Kidney (tissue), 14 donors: Measurements from ENCODE around the gene PROP1. TPM values are rescaled to one million over a fixed set of nuclear protein-coding genes. Genes with fewer than 3 reads are reported as not detected.
"Not testable (repeated sequence)": the region's sequence is repeated elsewhere in the genome, so short reads cannot be mapped to it uniquely, and the experiment has no call there.

Experiments used
- DNase-seq, 5 donors: peaks; one replicate each; pipeline ENCODE4 v3.0.0-alpha.2; 2013 to 2020
- FAIRE-seq: peaks from 2 replicates; lab custom pipeline; 2012; peaks lifted over from hg19 to GRCh38; lab: Jason Lieb, UNC
- H3K27ac ChIP-seq, 2 donors: one replicate each; pipeline ENCODE4 v1.7.0; 2013; ENCODE audit warnings: low read depth in 2 of 2, low read length in 2 of 2, inconsistent platforms in 1 of 2
- H3K27me3 ChIP-seq: one replicate; pipeline ENCODE4 v1.7.1; 2013; ENCODE audit warnings: low read length, inconsistent platforms; ENCODE audit not compliant: control insufficient read depth, insufficient read depth
- H3K36me3 ChIP-seq, 3 donors: one replicate each; pipeline versions ENCODE4 v1.7.0 to v1.7.1; 2013; ENCODE audit warnings: low read length in 3 of 3, control low read depth in 1 of 3, inconsistent platforms in 1 of 3; ENCODE audit not compliant: insufficient read depth in 3 of 3, control insufficient read depth in 2 of 3
- H3K4me1 ChIP-seq, 3 donors: one replicate each; pipeline versions ENCODE4 v1.7.0 to v1.7.1; 2013; ENCODE audit warnings: low read length in 3 of 3, inconsistent platforms in 1 of 3, low read depth in 1 of 3; ENCODE audit not compliant: control insufficient read depth in 2 of 3, insufficient read depth in 2 of 3
- H3K4me3 ChIP-seq, 3 donors: one replicate each; pipeline versions ENCODE4 v1.7.0 to v1.8.1; 2013; ENCODE audit warnings: low read length in 3 of 3, control low read depth in 1 of 3, inconsistent platforms in 1 of 3
- H3K9ac ChIP-seq, 3 donors: one replicate each; pipeline versions ENCODE4 v1.7.0 to v1.7.1; 2013; ENCODE audit warnings: low read length in 3 of 3, control low read depth in 1 of 3, inconsistent platforms in 1 of 3
- H3K9me3 ChIP-seq, 3 donors: one replicate each; pipeline versions ENCODE4 v1.7.0 to v1.7.1; 2013; ENCODE audit warnings: low read length in 3 of 3, control low read depth in 1 of 3, inconsistent platforms in 1 of 3; ENCODE audit not compliant: control insufficient read depth in 2 of 3, insufficient read depth in 1 of 3
- intact Hi-C: fragments of 100-400 bp; cut with DNase I; formaldehyde crosslinking; loops from one replicate; pipeline ENCODE4 v1.11.1; 2022
- polyA plus RNA-seq: library from polyadenylated mRNA; stranded (reverse); fragments of 350-450 nt; fragmentation: Illumina TruSeq; extraction: RNeasy Lipid Tissue Mini Kit (QIAGEN cat#74804); gene quantifications from one replicate; pipeline ENCODE4 v1.2.3, GENCODE V29; 2014; ENCODE audit warnings: low read depth, low replicate concordance; ENCODE audit not compliant: insufficient read depth
- total RNA-seq: library from RNA; stranded (reverse); fragmentation: NEBNext Ultra II Directional; extraction: Animal tissue kit (Norgen Biotek cat#: 25700); gene quantifications from one replicate; pipeline ENCODE4 v1.2.1, GENCODE V29; 2021
- TF ChIP-seq, protein P1 (sequence below): IDR thresholded peaks from 3 replicates; pipeline ENCODE4 v1.5.1; 2012; ENCODE audit warnings: mild to moderate bottlenecking, moderate library complexity, borderline replicate concordance; ENCODE audit not compliant: insufficient read depth; ENCODE audit errors: extremely low read depth
- donor health status: control.
- donor health status: control.
- donor health status: control.
- donor health status: control.
- donor health status: control.
- donor health status: DM: yes; HTN: yes; CAD: no.
- donor health status: Normal renal cell carcinoma (clear cell type).

PROP1 gene
- total and polyA plus RNA-seq, 2 donors from 2014 or later: not detected

DNA sequence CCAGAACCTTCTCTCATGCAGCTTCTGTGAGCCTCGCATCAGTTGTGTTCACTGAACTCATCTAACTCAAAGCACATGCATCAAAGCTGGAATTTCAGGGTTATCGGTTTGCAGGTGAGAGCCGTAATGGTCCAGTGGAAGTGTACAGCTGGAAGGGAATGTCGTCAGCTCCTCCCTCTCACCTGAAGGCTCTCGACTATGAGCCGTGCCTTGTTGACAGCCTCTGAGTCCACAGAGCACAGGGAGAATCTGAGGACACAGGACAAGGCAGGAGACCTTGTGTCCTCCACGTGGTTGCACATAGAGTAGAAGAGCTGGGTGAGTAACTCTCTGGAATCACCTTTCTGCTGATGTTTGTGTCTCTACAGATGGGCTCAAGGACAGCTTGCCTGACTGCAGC lies 38.8 kb downstream of the PROP1 start:
- H3K9me3 ChIP-seq: no peaks in the 10 kb centered on the region
- H3K27ac ChIP-seq: no peak overlapping the region
- H3K4me1 ChIP-seq: no peaks in the 10 kb centered on the region
- intact Hi-C loops: no loop called here
- FAIRE-seq: no peak
- DNase-seq: peak in 3 of 5 donors; percentile 18 to 58 (median 54)
- H3K27me3 ChIP-seq: no peaks in the 10 kb centered on the region
- H3K9ac ChIP-seq: no peak overlapping the region
- TF ChIP-seq, protein P1, sequence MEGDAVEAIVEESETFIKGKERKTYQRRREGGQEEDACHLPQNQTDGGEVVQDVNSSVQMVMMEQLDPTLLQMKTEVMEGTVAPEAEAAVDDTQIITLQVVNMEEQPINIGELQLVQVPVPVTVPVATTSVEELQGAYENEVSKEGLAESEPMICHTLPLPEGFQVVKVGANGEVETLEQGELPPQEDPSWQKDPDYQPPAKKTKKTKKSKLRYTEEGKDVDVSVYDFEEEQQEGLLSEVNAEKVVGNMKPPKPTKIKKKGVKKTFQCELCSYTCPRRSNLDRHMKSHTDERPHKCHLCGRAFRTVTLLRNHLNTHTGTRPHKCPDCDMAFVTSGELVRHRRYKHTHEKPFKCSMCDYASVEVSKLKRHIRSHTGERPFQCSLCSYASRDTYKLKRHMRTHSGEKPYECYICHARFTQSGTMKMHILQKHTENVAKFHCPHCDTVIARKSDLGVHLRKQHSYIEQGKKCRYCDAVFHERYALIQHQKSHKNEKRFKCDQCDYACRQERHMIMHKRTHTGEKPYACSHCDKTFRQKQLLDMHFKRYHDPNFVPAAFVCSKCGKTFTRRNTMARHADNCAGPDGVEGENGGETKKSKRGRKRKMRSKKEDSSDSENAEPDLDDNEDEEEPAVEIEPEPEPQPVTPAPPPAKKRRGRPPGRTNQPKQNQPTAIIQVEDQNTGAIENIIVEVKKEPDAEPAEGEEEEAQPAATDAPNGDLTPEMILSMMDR: no peak
- H3K4me3 ChIP-seq: no peak overlapping the region
- H3K36me3 ChIP-seq: no peaks in the 10 kb centered on the region

DNA sequence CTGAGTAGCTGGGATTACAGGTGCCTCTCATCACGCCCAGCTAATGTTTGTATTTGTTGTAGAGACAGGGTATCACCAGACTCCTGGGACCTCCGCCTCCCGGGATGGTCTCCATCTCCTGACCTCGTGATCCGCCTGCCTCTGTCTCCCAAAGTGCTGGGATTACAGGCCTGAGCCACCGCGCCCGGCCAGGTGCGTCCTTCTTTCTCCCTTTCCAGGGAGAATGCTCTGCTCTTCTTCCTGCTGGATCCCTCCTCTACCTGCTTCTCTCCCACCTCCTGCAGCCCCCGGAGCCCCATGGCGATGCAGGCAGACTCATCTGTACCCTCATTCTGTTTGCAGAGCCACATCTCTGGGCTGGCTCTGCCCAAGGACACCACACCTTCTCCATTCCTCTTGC lies 42.9 kb downstream of the PROP1 start:
- H3K27ac ChIP-seq, H3K4me1 ChIP-seq, H3K36me3 ChIP-seq, H3K27me3 ChIP-seq, DNase-seq, H3K4me3 ChIP-seq, H3K9me3 ChIP-seq, intact Hi-C loops, FAIRE-seq, H3K9ac ChIP-seq: not testable (repeated sequence)

DNA sequence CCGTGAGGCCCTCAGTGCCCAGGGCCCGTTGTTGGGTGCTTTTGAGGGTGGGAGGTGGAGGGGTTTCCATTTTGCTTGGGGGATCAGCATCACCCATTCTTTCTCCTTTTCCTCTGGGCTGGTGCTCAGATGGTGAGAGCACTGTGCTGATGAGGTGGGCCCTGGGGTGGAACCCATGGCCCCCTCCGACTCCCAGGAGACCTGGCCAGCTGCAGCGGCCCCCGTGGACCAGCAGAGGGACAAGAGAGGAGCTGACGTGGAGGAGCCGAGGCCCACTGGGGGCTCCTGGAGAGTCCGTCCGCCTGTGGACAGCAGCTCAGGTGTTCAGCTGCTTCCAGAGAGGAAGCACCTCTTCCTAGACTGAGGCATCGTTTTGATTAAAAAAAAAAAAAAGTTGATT lies 46.4 kb downstream of the PROP1 start:
- H3K27me3 ChIP-seq, intact Hi-C loops, H3K27ac ChIP-seq, H3K4me3 ChIP-seq, H3K9ac ChIP-seq, H3K36me3 ChIP-seq, FAIRE-seq, DNase-seq, H3K4me1 ChIP-seq, H3K9me3 ChIP-seq: not testable (repeated sequence)

DNA sequence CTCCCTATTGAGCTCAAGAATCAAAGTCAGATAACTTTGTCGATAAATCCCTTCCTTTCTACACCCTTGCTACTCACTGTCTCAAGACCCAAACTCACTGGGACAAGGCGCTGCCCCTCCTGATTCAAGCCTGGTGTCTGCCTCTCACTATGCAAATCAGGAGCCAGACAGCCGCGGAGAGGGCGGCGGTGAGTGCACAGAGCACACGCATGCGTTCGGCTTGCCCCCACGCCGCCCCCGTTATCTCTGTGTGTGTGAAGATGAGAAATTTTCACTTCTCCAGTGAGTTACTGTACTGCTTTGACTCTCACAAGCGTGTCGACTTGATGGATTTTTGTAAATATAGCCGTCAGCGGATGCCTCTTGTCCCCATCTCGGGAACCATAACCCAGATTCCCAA lies 47.0 kb downstream of the PROP1 start:
- H3K9me3 ChIP-seq, H3K36me3 ChIP-seq, FAIRE-seq, H3K4me3 ChIP-seq, H3K4me1 ChIP-seq, H3K9ac ChIP-seq, DNase-seq, intact Hi-C loops, H3K27me3 ChIP-seq, H3K27ac ChIP-seq: not testable (repeated sequence)

DNA sequence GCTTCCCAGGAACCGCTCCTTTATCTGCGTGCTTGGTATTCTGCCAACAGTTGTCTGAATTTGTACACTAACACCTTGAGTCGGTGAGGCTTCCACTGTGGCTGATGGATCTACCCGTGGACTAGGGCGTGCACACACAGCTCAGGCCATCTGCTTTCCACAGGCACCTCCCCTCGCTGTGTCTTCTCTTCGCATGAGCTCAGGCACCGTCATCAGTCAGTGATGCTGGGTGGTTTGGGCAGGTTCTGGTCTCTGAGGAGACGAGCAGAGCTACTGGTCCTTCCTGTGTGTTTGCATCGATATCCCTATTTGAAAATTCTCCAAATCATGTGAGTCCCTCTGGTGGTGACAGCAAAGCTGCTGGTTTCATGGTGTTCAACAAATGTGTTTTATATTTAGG lies 48.1 kb downstream of the PROP1 start:
- H3K4me1 ChIP-seq, H3K9me3 ChIP-seq, H3K36me3 ChIP-seq, H3K9ac ChIP-seq, H3K27ac ChIP-seq, FAIRE-seq, H3K4me3 ChIP-seq, H3K27me3 ChIP-seq, DNase-seq, intact Hi-C loops: not testable (repeated sequence)

DNA sequence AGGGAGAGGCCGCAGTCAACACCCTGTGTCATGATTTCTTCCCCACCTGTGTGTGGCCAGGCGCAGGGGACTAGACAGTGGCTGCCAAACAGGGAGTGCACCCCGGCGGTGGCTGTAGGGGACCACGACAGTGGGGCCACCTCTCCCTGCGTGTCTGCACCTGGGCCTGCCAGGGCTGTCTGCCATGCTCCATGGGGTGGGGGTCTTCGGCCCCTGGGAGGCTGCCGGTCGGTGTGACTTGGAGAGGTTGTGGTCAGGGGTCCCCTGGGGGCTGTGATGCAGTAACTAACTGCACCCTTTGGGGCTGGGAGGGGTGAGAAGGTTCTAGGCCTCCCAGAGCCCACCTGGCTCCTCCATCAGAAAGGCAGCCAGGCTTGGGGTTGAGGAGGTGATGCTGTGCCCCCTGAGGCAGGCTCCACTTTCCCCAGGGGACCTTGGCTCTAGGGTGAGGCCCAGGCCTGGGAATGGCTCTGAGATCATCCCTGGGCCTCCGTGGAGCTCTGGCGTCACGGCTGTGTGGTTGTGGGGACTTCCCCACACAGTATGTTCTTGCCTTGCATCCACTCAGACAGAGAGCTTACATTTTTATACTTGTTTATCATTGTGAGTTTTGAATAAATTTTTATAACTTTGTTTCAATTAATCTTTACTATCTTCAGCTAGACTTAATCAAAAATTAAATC lies 50.3 kb downstream of the PROP1 start:
- H3K27me3 ChIP-seq, H3K9me3 ChIP-seq, H3K9ac ChIP-seq, intact Hi-C loops, H3K4me3 ChIP-seq, H3K27ac ChIP-seq, DNase-seq, FAIRE-seq, H3K4me1 ChIP-seq, H3K36me3 ChIP-seq: not testable (repeated sequence)

DNA sequence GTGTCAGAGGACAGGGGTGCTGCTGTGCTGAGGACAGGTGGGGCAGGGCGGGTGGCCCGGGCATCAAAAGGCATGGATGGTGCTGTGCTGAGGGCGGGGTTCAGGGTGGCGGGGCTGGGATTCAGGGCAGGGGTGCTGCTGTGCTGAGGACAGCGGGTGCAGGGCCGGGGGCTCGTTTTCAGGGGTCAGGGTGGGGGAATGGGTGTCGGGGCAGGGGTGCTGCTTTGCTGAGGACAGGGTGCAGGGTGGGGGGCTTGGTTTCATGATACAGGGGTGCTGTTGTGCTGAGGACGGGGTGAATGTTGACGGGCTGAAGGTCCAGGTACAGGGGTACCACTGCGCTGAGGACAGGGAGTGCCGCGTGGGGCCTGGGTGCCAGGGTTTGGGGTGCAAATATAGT lies 50.9 kb downstream of the PROP1 start:
- H3K9ac ChIP-seq, FAIRE-seq, H3K4me3 ChIP-seq, H3K27me3 ChIP-seq, H3K36me3 ChIP-seq, H3K27ac ChIP-seq, intact Hi-C loops, DNase-seq, H3K9me3 ChIP-seq, H3K4me1 ChIP-seq: not testable (repeated sequence)
